Activated CD8-positive, alpha-beta T cell treated with anti-CD3 and anti-CD28 coated beads, Interleukin-2, amount 10 ng/mL, durations not matched to agents 7 days and 5 days (primary cell): ENCODE results near the gene CPA4. TPM values are rescaled to one million over a fixed set of nuclear protein-coding genes. Genes with fewer than 3 reads are reported as not detected.

ENCODE experiments used
- ATAC-seq: fragments of 150-1000 bp; cut with Tn5 transposase; one replicate; pipeline ENCODE4 v1.10.0; 2021; ENCODE audit warnings: moderate library complexity
- CTCF ChIA-PET: fragments of 350-600 bp; sonication (Branson Sonifier 250); formaldehyde crosslinking; loops from one replicate; lab custom pipeline; 2021; ENCODE audit warnings: antibody characterized with exemption; lab: Charles Lee
- POLR2A ChIA-PET: fragments of 350-600 bp; sonication (Branson Sonifier 250); formaldehyde crosslinking; loops from one replicate; lab custom pipeline; 2021; ENCODE audit warnings: antibody characterized with exemption; lab: Charles Lee
- DNase-seq: peaks from one replicate; pipeline ENCODE4 v3.0.0-alpha.2; 2020
- H3K27ac Mint-ChIP-seq: one replicate; pipeline ENCODE4 v1.8.0; 2021; ENCODE audit warnings: mild to moderate bottlenecking, mixed read lengths
- H3K27me3 Mint-ChIP-seq: one replicate; pipeline ENCODE4 v1.8.0; 2021; ENCODE audit warnings: low read depth, mixed read lengths
- H3K36me3 Mint-ChIP-seq: one replicate; pipeline ENCODE4 v1.8.0; 2021; ENCODE audit warnings: low read depth, mixed read lengths
- H3K4me1 Mint-ChIP-seq: one replicate; pipeline ENCODE4 v1.8.0; 2021; ENCODE audit warnings: low read depth, mixed read lengths
- H3K4me3 Mint-ChIP-seq: one replicate; pipeline ENCODE4 v1.8.0; 2021; ENCODE audit warnings: mild to moderate bottlenecking, mixed read lengths
- H3K9me3 Mint-ChIP-seq: one replicate; pipeline ENCODE4 v1.8.0; 2022; ENCODE audit warnings: mixed read lengths; ENCODE audit not compliant: insufficient read depth
- total RNA-seq, 2 experiments: library from RNA; stranded (reverse); gene quantifications; one replicate each; pipeline ENCODE4 v1.2.3, GENCODE V29; 2021

CPA4 gene
- total RNA-seq, 2 experiments from 2014 or later: not detected

DNA sequence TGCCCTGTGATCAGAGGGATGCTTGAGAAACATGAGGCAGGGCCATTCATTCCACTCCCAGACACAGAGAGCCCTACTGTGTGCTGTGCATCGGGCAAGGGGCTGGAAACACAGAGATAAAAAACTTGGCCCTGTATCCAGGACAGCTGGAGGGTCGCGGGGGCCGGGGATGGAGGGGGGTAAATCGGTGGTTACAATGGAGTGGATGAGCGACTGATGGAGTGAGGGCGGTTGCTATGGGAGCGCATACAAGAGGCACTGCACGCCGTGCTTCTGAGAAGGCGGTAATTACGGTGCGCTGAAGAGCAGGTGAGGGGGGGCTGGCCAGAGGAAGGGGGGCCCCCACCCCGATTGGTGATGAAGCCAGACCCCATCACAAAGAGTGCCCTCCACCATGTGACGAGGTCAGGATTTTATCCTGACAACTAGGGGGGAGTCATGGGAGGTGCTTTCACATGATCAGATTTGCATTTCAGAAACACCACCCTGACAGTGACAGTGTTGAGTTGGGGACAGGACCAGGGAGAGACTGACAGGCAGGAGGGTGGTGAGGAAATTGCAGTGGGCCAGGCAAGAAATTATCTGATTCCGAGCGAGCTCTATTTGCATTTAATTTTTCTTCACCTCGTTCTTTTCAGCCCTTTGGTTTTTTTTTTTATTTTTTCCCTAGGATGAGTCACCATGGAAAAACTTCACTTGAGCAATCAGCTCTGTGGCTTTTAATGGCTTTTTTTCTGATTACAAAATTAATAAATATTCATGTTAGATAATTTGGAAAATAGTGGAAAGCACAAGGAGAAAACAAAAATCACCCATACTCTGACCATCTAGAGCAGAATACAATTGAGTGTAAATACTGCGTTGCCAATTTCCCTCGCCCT, 59.5 kb downstream of the CPA4 start:
- CTCF ChIA-PET: no interaction called here
- H3K27me3 Mint-ChIP-seq: no peaks in the 10 kb centered on the region
- no peak for ATAC-seq

DNA sequence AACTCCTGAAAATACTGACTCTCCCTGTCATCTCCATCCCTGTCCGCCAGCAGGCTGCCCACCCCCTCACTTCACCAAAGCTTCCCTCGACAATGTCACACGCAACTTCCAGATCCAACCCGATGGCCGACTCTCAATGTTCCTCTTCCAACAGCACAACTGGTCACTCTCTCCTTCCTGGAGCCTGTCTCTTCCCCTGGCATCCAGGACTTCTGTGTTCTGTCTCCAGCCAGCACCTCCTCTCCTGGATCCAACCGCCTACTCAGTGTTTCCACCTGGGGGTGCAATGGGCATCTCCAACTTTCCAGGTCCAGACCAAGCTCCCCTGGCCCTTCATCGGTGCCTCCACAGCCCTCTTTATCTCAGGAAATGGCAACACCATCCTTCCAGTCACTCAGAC, 60.2 kb downstream of the CPA4 start:
- Mint-ChIP-seq H3K36me3 (no peaks in the 10 kb centered on the region), H3K27me3 (no peaks in the 10 kb centered on the region), H3K9me3 (no peaks in the 10 kb centered on the region), H3K27ac (no peak overlapping the region), H3K4me1 (peaks cover 5% of the 10 kb centered on the region), H3K4me3 (no peak overlapping the region)
- CTCF ChIA-PET: no interaction called here
- ATAC-seq: no peak
- POLR2A ChIA-PET: no interaction called here
- no peak for DNase-seq

More for the DNA sequence above, 59.5 kb downstream of the CPA4 start:
- Mint-ChIP-seq H3K27ac (no peak overlapping the region), H3K36me3 (no peaks in the 10 kb centered on the region), H3K4me3 (no peak overlapping the region), H3K4me1 (peaks cover 5% of the 10 kb centered on the region), H3K9me3 (no peaks in the 10 kb centered on the region)
- POLR2A ChIA-PET: no interaction called here
- no peak for DNase-seq

DNA sequence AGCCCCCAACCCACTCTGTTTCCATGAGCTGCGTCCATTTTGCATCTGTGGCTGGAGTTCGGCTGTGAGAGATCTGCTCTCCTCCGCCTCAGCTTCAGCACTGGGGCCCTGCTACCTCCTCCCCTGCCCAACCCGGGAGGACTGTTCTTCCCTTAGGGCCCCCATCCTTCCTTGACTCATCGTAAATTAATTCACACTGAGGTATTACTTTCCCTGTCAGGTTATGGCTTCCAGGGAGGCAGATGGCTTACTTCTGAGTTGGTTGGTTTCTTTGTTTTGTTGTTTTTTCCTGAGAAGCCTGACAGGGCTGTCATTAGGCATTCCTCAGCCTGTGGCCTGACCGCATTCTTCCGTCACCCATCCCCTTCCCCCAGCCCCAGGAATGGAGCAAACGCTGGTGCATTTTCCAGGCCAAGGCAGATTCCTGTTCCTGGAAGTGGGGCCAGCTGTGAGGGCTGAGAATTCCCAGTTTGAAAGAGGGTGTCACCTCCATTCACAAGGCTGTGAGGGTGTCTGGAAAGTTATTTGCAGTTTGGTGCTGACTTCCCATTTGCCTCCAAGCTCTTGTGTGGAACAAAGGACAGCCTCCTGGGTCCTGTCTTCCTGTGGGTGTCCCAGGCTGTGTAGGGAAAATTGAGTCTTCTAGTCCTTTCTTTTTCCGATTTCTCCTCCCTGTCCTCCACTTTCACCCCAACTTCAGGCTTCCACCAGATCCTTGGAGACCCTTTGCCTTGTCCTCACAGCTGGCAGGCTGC, 63.3 kb downstream of the CPA4 start:
- peaks cover 19% of the 10 kb centered on the region for H3K9me3 Mint-ChIP-seq
- no peaks in the 10 kb centered on the region for H3K36me3 Mint-ChIP-seq
- ChIA-PET POLR2A (interaction anchor here (0.6 kb wide), 1 partner anchor 83 kb away, joined by 3 read pairs; no protein-coding TSS in a partner anchor), CTCF (no interaction called here)
- no peak overlapping the region for H3K4me3 Mint-ChIP-seq
- DNase-seq (no peak), ATAC-seq (no peak)
- H3K27me3 Mint-ChIP-seq: no peaks in the 10 kb centered on the region
- no peaks in the 10 kb centered on the region for H3K4me1 Mint-ChIP-seq
- H3K27ac Mint-ChIP-seq: no peak overlapping the region

DNA sequence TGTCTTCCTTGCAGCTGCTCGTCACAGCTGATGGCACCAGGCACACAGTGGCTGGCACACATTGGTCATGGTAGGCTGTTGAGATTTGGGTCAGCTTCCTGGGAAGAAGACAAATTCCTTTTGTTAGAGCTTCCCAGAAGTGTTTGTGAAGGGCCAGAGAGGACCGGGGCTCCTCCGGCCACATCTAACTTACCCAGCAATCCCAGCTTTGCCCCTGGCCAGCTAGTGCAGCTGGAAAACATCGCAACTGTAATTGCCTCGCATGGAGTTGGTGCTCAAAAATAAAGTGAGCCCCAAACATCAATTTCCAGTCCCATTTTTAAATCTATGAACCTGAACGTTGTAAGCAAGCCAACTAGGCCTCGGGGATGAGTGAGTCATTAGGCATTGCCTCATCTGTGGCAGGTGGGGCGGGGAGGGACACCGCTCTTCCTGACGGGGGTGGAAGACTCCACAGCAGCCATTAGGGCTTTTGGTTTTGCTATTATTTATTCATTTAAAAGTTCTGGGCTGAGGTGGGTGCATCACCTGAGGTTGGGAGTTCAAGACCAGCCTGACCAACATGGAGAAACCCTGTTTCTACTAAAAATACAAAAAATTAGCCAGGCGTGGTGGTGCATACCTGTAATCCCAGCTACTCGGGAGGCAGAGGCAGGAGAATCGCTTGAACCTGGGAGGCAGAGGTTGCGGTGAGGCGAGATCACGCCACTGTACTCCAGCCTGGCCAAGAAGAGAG, 64.1 kb downstream of the CPA4 start:
- ChIA-PET CTCF (no interaction called here), POLR2A (no interaction called here)
- H3K4me1 Mint-ChIP-seq: no peaks in the 10 kb centered on the region
- no peak overlapping the region for H3K27ac Mint-ChIP-seq
- no peaks in the 10 kb centered on the region for H3K36me3 Mint-ChIP-seq
- no peak overlapping the region for H3K4me3 Mint-ChIP-seq
- no peak for DNase-seq
- H3K27me3 Mint-ChIP-seq: no peaks in the 10 kb centered on the region
- H3K9me3 Mint-ChIP-seq: peaks cover 20% of the 10 kb centered on the region
- ATAC-seq: no peak

DNA sequence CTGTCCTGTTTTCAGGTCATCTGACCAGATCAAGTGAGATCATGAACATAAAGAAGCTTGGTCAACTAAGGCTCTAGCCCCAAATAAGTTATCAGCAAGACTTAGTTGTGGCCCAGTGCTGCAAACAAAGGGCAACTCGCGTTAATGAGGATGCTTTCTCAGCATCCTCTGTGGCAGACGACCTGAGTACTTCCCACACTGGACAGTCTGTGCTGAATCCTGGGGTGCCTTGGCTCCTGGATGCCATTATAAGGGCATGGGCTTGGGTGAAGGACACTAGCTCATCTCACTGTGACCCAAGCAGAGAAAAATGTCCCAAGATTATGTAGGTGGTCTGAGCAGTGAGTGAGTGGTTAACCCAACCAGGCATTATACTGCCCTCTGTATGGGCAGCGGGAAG, 65.5 kb downstream of the CPA4 start:
- H3K9me3 Mint-ChIP-seq: peaks cover 20% of the 10 kb centered on the region
- ATAC-seq: no peak
- no peak for DNase-seq
- no peaks in the 10 kb centered on the region for H3K36me3 Mint-ChIP-seq
- H3K4me3 Mint-ChIP-seq: no peak overlapping the region
- H3K27me3 Mint-ChIP-seq: no peaks in the 10 kb centered on the region
- POLR2A ChIA-PET: interaction anchor here (0.7 kb wide), 1 partner anchor 103 kb away, joined by 3 read pairs; no protein-coding TSS in a partner anchor
- CTCF ChIA-PET: no interaction called here
- no peaks in the 10 kb centered on the region for H3K4me1 Mint-ChIP-seq
- H3K27ac Mint-ChIP-seq: no peak overlapping the region

DNA sequence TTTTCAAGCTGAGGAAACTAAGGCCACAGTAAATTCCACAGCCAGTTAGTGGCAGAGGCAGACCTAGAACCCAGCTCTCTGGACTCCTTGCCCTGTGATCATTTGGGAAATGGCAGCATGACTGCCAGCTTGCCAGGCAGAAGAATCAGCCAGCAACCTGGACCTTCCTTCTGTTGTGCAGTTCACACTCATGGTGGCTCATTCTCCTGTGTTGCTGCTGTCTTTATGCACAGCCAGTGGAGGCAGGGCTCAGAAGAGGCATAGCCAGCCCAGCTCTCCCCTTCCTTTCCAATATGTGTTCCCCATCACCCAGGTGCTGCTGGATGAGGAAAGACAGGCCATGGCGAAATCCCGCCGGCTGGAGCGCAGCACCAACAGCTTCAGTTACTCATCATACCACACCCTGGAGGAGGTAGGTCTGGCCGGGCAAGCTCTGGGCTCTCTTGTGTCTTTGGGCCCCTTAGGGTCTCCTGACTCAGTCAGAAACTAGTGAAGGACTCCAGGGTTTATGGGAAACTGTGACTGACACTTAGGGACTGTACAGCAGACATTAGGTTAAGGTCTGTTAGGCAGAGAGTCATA, 66.4 kb downstream of the CPA4 start:
- H3K27me3 Mint-ChIP-seq: no peaks in the 10 kb centered on the region
- no peaks in the 10 kb centered on the region for H3K4me1 Mint-ChIP-seq
- no peak overlapping the region for H3K27ac Mint-ChIP-seq
- H3K4me3 Mint-ChIP-seq: no peak overlapping the region
- DNase-seq: no peak
- H3K9me3 Mint-ChIP-seq: peaks cover 20% of the 10 kb centered on the region
- ATAC-seq: no peak
- POLR2A ChIA-PET: no interaction called here
- CTCF ChIA-PET: no interaction called here
- H3K36me3 Mint-ChIP-seq: no peaks in the 10 kb centered on the region

DNA sequence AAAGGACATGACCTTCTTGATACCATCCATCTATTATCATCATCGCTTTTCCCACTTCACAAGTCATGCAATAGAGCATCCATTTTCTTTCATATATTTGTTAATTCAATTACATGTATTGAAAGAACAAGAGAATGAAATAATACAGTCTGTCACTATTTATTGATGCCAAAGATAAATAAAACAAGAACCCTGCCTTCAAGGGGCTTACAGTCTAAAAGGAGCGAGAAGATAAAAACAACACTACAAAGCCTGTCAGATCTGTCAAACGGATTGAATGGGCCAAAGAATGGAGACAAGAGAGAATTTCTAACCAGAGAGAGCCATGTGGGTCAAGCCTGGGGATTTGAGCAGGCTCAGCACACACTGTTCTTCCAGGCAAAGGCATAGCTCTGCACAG, 67.6 kb downstream of the CPA4 start:
- DNase-seq: no peak
- Mint-ChIP-seq H3K9me3 (peaks cover 20% of the 10 kb centered on the region), H3K4me1 (no peaks in the 10 kb centered on the region), H3K27me3 (no peaks in the 10 kb centered on the region), H3K36me3 (no peaks in the 10 kb centered on the region), H3K4me3 (no peak overlapping the region), H3K27ac (no peak overlapping the region)
- POLR2A ChIA-PET: no interaction called here
- no peak for ATAC-seq
- CTCF ChIA-PET: no interaction called here

DNA sequence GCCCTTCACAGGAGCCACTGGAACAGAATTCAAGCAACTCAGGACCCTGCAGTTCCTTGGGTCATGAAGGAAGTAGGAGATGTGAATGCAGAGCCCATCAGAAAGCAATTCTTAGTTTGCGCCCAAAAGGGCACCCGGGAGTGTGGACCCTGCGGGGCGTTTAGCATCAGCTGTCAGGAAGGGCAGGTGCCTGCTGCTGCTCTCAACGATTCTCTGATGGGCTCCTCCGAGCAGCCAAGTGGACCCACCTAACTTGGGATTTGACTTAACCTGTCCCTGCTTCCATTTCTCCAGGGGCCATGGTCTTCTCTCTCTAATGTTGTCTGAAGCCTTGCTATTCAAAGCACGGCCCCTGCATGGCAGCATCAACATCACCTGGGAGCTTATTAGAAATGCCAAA, 68.7 kb downstream of the CPA4 start:
- Mint-ChIP-seq H3K27me3 (no peaks in the 10 kb centered on the region), H3K9me3 (peaks cover 21% of the 10 kb centered on the region), H3K4me3 (no peak overlapping the region), H3K36me3 (no peaks in the 10 kb centered on the region), H3K4me1 (peaks cover 2% of the 10 kb centered on the region), H3K27ac (no peak overlapping the region)
- DNase-seq (no peak), ATAC-seq (no peak)
- CTCF ChIA-PET: no interaction called here
- POLR2A ChIA-PET: no interaction called here

DNA sequence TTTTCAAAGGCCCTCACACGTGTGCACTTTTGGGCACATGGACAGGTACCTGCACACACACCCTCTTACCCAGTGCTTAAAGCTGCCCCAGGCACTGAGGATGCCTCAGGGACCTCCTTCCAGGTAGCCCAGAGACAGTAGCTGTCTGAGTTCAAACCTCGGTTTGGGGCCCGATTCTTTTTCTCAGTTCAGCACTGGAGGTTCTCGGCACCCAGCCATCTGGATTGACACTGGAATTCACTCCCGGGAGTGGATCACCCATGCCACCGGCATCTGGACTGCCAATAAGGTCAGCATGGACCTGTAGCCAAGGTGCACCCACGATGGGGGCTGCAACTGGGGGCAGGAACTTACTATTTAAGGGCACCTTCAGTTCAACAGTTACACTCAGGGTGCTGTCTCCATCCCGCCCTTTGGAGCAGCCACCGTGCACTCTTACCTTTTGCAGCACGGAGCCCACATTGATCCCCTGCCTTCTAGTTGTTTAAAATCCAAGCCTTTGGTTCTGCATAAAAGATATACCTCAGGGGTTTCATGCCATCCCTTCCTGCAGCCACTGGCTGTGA, 69.4 kb downstream of the CPA4 start:
- Mint-ChIP-seq H3K9me3 (peaks cover 24% of the 10 kb centered on the region), H3K27ac (no peak overlapping the region), H3K4me1 (peaks cover 8% of the 10 kb centered on the region), H3K27me3 (no peaks in the 10 kb centered on the region), H3K4me3 (no peak overlapping the region), H3K36me3 (peaks cover 1% of the 10 kb centered on the region)
- CTCF ChIA-PET: no interaction called here
- POLR2A ChIA-PET: no interaction called here
- DNase-seq: no peak
- ATAC-seq: no peak

DNA sequence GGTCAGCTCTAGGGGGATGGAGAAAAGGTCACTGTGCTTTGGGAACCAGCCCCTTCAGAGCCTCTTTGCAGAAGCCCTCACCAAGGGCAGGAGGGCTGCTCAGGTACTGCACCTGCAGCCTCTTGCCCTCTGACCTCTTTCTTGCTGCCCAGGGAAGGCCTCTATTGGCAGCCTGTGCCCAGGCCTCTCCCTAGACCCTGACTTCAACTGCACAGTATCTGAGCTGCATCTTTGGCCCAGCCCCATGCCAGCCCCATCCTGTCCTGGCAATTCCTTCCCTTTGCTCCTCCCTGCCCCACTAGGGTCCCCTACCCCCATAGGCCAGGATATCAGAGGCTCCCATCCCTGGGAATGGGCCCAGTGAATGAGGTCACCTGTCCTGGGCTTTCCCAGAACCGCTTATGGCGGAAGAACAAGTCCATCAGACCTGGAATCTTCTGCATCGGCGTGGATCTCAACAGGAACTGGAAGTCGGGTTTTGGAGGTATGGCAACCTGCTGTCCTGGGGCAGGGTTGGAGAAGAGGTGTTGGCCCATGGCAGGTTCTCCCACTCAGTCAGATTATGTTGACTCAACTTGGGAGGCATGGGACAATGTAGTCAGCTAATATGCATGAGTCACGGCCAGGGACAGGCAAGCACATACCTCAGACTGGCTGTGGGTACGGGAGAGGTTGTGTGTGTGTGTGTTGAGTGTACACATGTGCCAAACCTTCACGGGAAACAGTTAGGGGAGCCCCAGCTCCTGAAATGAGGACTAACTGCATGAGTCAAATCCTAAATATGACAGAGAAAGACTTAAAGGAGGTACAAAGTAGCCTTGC, 70.3 kb downstream of the CPA4 start:
- H3K4me3 Mint-ChIP-seq: no peak overlapping the region
- ChIA-PET CTCF (no interaction called here), POLR2A (no interaction called here)
- H3K9me3 Mint-ChIP-seq: peaks cover 24% of the 10 kb centered on the region
- no peaks in the 10 kb centered on the region for H3K27me3 Mint-ChIP-seq
- H3K36me3 Mint-ChIP-seq: peaks cover 2% of the 10 kb centered on the region
- no peak for ATAC-seq
- peaks cover 14% of the 10 kb centered on the region for H3K4me1 Mint-ChIP-seq
- DNase-seq: no peak
- no peak overlapping the region for H3K27ac Mint-ChIP-seq

DNA sequence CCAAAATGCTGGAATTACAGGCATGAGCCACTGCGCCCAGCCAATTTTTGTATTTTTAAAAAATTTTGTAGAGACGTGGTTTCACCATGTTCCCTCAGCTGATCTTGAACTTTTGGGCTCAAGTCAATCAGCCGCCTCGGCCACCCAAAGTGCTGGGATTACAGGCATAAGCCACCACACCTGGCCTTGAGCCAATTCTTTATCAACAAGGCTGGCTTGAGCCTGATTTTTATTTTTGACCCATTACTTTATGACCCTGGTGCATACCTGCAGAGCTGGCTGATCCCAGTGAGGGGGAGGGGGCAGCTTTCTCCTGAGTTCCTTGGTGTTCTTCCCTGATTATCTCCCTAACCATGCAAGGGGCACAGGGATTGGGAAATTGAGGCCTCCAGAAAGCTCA, 71.5 kb downstream of the CPA4 start:
- no peak for DNase-seq
- Mint-ChIP-seq H3K27ac (no peak overlapping the region), H3K27me3 (no peaks in the 10 kb centered on the region), H3K4me1 (peaks cover 26% of the 10 kb centered on the region), H3K4me3 (no peak overlapping the region), H3K9me3 (peaks cover 20% of the 10 kb centered on the region), H3K36me3 (peaks cover 2% of the 10 kb centered on the region)
- ChIA-PET POLR2A (no interaction called here), CTCF (no interaction called here)
- ATAC-seq: no peak
